HG03025 (cell line): ENCODE data around the gene BPIFB2.
"Not testable (repeated sequence)": the region's sequence is repeated elsewhere in the genome, so short reads cannot be mapped to it uniquely, and the experiment has no call there.

Experiments
- ATAC-seq: cut with Tn5 transposase; IDR thresholded peaks from one replicate; pipeline ENCODE4 v1.9.1; 2021; ENCODE audit warnings: mild to moderate bottlenecking, moderate library complexity; ENCODE audit not compliant: unreplicated experiment, low FRiP score

The BPIFB2 gene

GRCh38 chr20:33032555-33032954 is 25.1 kb downstream of the BPIFB2 start:
- no peak for ATAC-seq

GRCh38 chr20:33033381-33033780 is 25.9 kb downstream of the BPIFB2 start:
- ATAC-seq: no peak

DNA sequence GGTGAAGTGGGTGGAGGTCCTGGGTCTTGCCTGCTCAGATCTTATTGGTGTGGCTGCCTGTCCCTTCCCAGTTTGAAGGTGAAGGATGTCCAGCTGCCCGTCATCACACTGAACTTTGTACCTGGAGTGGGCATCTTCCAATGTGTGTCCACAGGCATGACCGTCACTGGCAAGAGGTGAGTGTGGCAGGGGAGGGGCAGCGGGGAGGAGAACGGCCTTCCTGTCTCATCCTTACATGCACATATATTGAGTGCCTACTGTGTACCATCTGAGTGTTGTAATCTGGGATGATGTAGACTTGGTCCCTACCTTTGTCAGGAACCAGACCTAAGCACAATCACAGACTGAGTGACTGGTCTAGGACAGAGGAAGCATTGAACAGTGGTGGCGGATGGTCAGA is 26.6 kb downstream of the BPIFB2 start:
- ATAC-seq: no peak

DNA sequence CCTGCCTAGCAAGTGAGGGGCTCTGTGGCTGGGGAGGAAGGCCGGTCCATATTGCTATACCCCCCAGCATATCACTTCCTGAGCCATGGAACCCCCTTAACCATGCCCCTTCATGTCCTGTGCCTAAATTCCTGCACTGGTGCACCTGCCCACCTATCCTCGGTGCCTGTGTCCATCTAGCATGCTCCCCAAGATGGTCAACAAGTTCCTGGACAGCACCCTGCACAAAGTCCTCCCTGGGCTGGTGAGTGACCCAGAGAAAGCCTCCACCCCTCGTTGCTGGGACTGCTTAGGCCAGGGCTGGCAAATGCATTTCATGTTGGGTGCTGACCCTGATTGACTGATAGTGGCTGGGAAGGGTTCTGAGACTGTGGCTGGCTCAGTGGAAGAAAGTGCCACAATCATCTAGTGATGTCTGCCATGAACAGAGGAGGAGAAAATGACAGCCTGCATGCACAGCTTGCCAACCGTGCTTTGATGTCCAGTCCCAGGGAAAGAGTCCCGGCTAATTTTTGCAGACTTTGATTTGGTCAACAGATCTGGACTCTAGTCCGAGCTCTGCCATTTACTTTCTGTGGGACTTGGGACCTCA is 27.5 kb downstream of the BPIFB2 start:
- no peak for ATAC-seq

- no peak for ATAC-seq
These were observed 30.0 kb downstream of the BPIFB2 start for GRCh38 chr20:33037456-33037855.

DNA sequence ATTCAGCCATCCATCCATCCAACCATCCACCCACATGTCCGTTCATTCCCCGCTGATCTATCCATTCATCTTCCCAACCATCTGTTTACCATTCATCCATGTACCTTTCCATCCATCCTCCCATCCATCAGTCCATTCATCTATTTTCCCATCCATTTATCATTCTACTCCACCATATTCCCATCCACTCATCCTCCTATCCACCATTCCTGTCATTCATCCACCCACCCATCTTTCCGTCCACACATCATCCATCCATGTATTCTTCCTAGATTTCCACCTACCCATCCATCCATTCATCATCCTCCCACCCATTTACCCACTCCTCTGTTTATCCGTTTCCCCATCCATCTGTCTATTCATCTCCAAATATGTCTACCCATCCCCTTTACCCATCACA is 30.7 kb downstream of the BPIFB2 start:
- no peak for ATAC-seq

GRCh38 chr20:33042430-33042829 is 34.9 kb downstream of the BPIFB2 start:
- no peak for ATAC-seq

- no peak for ATAC-seq
These were observed 35.7 kb downstream of the BPIFB2 start for GRCh38 chr20:33042983-33043730.

GRCh38 chr20:33043731-33044181 is 36.3 kb downstream of the BPIFB2 start:
- no peak for ATAC-seq

DNA sequence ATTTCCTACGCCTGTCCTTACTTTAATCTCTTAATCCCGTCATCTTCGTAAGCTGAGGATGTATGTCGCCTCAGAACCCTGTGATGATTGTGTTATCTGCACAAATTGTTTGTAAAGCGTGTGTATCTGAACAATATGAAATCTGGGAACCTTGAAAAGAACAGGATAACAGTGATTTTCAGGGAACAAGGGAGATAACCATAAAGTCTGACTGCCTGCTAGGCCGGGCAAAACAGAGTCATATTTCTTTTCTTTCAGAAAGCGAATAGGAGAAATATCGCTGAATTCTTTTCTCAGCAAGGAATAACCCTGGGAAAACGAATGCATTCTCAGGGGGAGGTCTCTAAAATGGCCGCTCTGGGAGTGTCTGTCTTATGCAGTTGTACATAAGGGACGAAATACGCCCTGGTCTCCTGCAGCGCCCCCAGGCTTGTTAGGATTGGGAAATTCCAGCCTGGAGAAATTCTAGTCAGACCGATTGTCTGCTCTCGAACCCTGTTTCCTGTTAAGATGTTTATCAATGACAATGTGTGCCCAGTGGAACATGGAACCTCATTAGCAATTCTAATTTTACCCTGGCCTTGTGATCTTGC is 37.7 kb downstream of the BPIFB2 start:
- ATAC-seq: not testable (repeated sequence)

DNA sequence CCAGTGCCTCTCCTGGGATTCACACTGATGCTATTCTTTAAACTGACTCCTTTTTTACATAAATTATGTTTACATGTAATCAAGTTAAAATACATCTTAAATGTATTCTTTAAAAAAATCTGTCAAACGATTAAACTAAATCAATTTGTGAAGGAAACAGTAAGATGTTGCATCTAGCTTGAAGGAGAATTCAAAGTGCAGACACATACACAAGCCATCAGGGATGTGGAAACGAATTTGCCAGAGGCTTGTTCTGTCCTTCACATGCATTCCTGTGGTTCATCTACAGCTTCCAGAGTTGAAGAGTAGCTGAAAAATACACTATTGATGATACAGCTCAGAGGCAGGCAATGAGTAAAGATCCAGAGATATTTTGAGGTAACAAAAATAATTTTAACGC is 38.9 kb downstream of the BPIFB2 start:
- ATAC-seq: no peak

DNA sequence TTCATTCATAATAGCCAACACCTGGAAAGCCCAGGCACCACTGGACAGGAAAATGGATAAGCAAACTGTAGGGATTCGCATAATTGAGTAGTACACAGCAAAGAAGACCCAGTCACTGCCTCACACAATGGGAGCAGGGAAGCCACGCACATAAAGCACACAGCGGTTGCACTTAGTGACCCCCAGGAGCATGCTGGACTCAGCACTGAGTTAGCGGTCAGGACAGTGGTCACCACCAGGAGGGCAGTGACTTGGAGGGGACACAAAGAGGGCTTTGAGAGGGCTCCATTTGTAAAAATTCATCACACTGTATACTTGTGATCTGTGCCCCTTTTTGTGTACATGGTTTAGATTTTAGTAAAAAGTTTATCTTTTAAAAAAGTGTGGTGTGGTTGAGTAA is 43.8 kb downstream of the BPIFB2 start:
- no peak for ATAC-seq

DNA sequence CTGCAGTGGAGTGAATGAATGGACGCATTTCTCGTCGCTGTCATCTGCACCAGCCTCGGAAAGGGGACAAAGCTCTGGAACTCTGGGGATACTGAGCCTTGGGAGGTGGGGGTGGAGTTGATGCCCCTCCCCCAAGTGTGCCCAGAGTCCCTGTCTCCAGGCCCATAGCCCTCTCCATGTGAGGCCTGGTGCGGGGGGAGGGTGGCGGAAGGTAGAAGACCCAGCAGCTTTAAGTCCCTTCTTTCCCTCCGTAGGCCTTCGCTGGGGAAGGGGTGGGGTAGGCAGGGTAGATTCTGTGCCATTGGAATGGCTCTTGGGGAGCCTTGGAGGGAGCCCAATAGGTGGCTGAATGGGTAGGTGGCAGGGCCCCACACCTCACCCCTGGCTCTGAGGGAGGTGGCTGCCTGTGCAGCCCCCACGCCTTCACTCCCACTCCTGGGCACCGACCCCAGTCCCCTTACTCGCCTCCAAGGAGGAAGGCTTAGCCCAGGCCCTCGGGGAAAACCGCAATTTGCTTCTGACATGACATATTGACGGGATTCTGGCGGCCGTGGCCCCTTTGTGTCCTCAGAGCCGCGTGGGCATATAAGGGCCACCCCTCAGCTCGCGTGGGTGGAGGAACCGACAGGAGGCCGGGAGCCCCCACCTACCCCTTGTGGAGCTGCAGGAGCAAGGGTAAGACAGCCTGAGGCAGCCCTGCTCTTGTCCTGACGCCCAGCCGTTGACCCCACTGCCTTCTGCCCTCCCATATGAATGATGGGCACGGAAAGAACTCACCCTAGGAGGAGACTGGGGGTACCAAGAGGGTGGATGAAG is 46.0 kb downstream of the BPIFB2 start, which contains the start of gene BPIFB3:
Gene BPIFB3, plus strand, starts transcription at position 613 of the 816 bp plus-strand sequence. CDS start 1,533 bp downstream, outside the sequence.
- ATAC-seq: no peak

DNA sequence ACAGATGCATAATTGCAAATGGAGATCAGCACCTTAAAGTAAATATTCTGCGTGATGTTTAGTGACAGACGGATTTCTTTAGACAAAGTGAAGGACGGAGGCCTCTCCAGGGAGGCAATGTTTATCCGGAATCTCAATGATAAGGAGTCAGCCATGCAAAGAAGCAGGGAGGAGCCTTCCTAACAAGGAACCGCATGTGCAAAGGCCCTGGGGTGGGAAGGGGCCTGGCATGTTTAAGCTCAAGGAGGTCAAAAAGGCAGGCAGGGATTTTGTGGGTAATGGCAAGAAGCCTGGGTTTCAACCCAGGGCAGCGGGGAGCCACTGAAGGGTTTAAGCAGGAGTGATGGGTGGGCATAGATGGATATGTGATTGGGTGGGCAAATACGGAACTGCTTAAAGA is 46.9 kb downstream of the BPIFB2 start:
- ATAC-seq: no peak

DNA sequence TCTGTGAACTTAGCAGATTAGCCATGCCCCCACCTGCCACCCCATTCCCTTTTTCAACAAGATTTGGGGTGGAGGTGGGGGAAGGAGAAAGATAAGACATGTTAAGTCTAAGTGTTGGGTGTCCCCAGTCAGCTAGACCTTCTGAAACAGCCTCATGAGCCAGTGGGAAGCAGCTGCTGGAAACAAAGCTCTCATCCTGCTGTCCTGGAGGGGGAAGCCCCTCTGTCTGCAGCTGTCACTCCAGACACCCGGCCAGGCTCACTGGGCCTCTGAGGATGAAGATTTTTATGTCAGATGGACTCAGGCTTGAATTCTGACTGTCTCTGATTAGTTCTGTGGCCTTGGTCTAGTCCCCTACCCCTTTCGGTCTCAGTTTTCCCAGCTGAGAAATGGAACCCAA is 47.3 kb downstream of the BPIFB2 start:
- ATAC-seq: no peak

DNA sequence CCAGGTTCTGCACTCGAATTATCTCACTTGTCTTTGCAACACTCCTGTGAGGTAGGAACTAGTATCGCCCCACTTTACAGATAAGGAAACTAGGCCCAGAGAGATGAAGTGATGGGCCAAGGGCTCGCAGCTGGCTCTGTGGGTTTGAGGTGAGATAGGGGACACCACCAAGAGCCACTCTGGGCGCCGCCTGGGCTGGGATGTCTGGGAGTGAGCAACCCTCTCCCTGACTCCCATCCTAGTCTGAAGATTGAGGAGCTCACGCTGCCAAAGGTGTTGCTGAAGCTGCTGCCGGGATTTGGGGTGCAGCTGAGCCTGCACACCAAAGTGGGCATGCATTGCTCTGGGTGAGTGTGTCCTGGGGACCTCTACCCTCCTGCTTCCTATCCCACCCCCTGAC is 51.6 kb downstream of the BPIFB2 start:
- no peak for ATAC-seq

- ATAC-seq: no peak
These were observed 52.4 kb downstream of the BPIFB2 start for GRCh38 chr20:33059741-33060390.

- no peak for ATAC-seq
These were observed 54.1 kb downstream of the BPIFB2 start for GRCh38 chr20:33061658-33062028.

DNA sequence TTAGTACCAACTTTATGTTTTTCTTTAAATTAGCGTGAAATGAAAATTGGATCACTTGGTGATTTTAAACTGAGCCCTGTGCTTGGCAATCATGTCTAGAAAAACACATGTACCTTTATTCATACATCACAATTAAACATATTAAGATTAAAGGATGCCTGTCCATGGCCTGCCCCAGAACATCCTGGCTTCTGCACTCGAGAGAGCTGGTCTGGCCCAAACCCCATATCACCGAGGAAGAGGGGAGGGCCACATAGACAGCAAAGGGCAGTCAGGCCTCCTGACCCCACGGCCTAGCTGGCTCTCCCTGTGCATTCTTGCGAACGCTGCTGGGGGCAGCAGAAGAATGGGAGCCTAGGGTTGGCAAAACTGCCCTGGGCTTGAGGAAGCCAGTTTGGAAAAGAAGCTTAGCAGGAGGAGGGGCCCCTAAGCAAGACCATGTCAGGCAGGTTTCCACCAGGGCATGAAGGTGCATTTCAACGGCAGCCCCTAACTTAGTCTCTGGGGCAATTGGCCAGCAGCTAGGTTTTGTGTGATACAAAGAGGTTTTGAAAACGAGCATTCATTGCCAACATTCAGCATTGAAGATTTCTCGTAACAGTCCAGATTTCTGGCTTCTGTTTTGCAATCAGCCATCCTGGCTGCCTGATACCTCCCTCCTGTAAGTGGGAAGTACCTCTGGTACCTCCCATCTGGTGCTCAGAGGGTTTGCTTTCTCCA is 54.8 kb downstream of the BPIFB2 start:
- ATAC-seq: no peak

DNA sequence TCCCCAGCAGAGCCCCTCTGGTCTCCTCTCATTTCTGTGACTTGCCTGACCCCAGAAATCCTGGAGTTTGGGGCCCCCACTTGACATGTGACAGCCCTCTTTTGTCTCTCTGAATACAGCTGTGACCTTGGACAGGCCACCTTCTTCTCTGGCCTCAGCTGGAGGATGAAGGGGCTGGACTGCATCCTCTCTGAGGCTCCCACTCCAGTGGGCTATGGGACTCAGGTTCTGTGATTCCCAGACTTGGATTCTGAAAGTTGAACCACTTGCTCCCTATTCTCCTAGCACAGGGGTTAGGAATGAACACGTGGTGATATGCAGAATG is 55.3 kb downstream of the BPIFB2 start:
- ATAC-seq: no peak
